ENCODE measurements around the gene TEAD1.

Gene TEAD1

GRCh38 chr11:12818333-12819015, 144.3 kb downstream of the TEAD1 start:
- no peak for DNase-seq

- DNase-seq = no peak
Observed at GRCh38 chr11:12822392-12823022, 148.3 kb downstream of the TEAD1 start.

- DNase-seq = no peak
Observed at GRCh38 chr11:12824281-12825041, 150.2 kb downstream of the TEAD1 start.

GRCh38 chr11:12826441-12826840, 152.2 kb downstream of the TEAD1 start:
- no peak for DNase-seq

- no peak for DNase-seq
Observed at GRCh38 chr11:12827369-12827768, 153.1 kb downstream of the TEAD1 start.

GRCh38 chr11:12827929-12828812, 153.9 kb downstream of the TEAD1 start:
- no peak for DNase-seq

- DNase-seq = no peak
Observed at GRCh38 chr11:12829131-12829530, 154.9 kb downstream of the TEAD1 start.

- DNase-seq = no peak
Observed at GRCh38 chr11:12829540-12830314, 155.5 kb downstream of the TEAD1 start.

- DNase-seq = no peak
Observed at GRCh38 chr11:12831471-12832202, 157.4 kb downstream of the TEAD1 start.

- no peak for DNase-seq
Observed at GRCh38 chr11:12832480-12833224, 158.4 kb downstream of the TEAD1 start.

GRCh38 chr11:12834166-12834565, 159.9 kb downstream of the TEAD1 start:
- DNase-seq = no peak

GRCh38 chr11:12834630-12835029, 160.4 kb downstream of the TEAD1 start:
- DNase-seq = no peak

GRCh38 chr11:12835286-12835685, 161.1 kb downstream of the TEAD1 start:
- no peak for DNase-seq

GRCh38 chr11:12838463-12839123, 164.4 kb downstream of the TEAD1 start:
- DNase-seq = no peak

- no peak for DNase-seq
Observed at GRCh38 chr11:12840871-12841660, 166.8 kb downstream of the TEAD1 start.

GRCh38 chr11:12841946-12842630, 167.9 kb downstream of the TEAD1 start:
- DNase-seq = no peak

GRCh38 chr11:12842933-12843636, 168.9 kb downstream of the TEAD1 start:
- no peak for DNase-seq

GRCh38 chr11:12845163-12845562, 170.9 kb downstream of the TEAD1 start:
- DNase-seq = no peak
